GM18519 (cell line): ENCODE measurements around the gene MRPL53.
"Not testable (repeated sequence)": the region's sequence is repeated elsewhere in the genome, so short reads cannot be mapped to it uniquely, and the experiment has no call there.

Source experiments
- ATAC-seq: cut with Tn5 transposase; IDR thresholded peaks from one replicate; pipeline ENCODE4 v1.9.1; 2021; ENCODE audit warnings: mild to moderate bottlenecking, moderate library complexity; ENCODE audit not compliant: unreplicated experiment, low FRiP score

MRPL53 gene

GRCh38 chr2:74502720-74503505 is 30.4 kb upstream of the MRPL53 start:
- peak; percentile 32 for ATAC-seq

GRCh38 chr2:74502147-74502719 is 29.8 kb upstream of the MRPL53 start:
- no peak for ATAC-seq

- no peak for ATAC-seq
Measured at GRCh38 chr2:74501335-74502071, 29.0 kb upstream of the MRPL53 start.

GRCh38 chr2:74500578-74500946 is 28.1 kb upstream of the MRPL53 start:
- no peak for ATAC-seq

GRCh38 chr2:74499940-74500577 is 27.6 kb upstream of the MRPL53 start:
- ATAC-seq = no peak

GRCh38 chr2:74499267-74499939 is 26.9 kb upstream of the MRPL53 start, which contains the start of gene LBX2:
Gene LBX2 (minus strand): TSS chr2:74499603. CDS start chr2:74499537, 66 bp downstream.
- ATAC-seq = no peak

- no peak for ATAC-seq
Measured at GRCh38 chr2:74498500-74499266, 26.2 kb upstream of the MRPL53 start.

- no peak for ATAC-seq
Measured at GRCh38 chr2:74497777-74498499, 25.5 kb upstream of the MRPL53 start.

- ATAC-seq = no peak
Measured at GRCh38 chr2:74496997-74497776, 24.7 kb upstream of the MRPL53 start.

GRCh38 chr2:74495440-74495839 is 23.0 kb upstream of the MRPL53 start:
- no peak for ATAC-seq

- no peak for ATAC-seq
Measured at GRCh38 chr2:74493546-74493945, 21.1 kb upstream of the MRPL53 start.

GRCh38 chr2:74491648-74492544 is 19.4 kb upstream of the MRPL53 start:
- no peak for ATAC-seq

- ATAC-seq = no peak
Measured at GRCh38 chr2:74489906-74490305, 17.4 kb upstream of the MRPL53 start.

- ATAC-seq = no peak
Measured at GRCh38 chr2:74488643-74489481, 16.4 kb upstream of the MRPL53 start.

- no peak for ATAC-seq
Measured at GRCh38 chr2:74486141-74486540, 13.7 kb upstream of the MRPL53 start.

GRCh38 chr2:74483675-74484164 is 11.2 kb upstream of the MRPL53 start:
- ATAC-seq = not testable (repeated sequence)
